CD4-positive, alpha-beta T cell (primary cell): ENCODE results near the gene KRTAP10-8. TPM values are rescaled to one million over a fixed set of nuclear protein-coding genes. Genes with fewer than 3 reads are reported as not detected.

ENCODE experiments used
- ATAC-seq: fragments of 200-7000 bp; cut with Tn5 transposase; one replicate; pipeline ENCODE4 v1.10.0; 2022; ENCODE audit warnings: mild to moderate bottlenecking; ENCODE audit not compliant: poor library complexity
- CTCF ChIA-PET: fragments of 350-600 bp; sonication (Branson Sonifier 250); formaldehyde crosslinking; loops from one replicate; lab custom pipeline; 2021; ENCODE audit warnings: antibody characterized with exemption, inconsistent platforms; lab: Charles Lee
- POLR2A ChIA-PET: fragments of 350-600 bp; sonication (Branson Sonifier 250); formaldehyde crosslinking; loops from one replicate; lab custom pipeline; 2021; ENCODE audit warnings: antibody characterized with exemption, inconsistent platforms; lab: Charles Lee
- DNase-seq, 14 experiments: peaks; one replicate each; pipeline ENCODE4 v3.0.0-alpha.2; 2013 to 2020; ENCODE audit warnings: mixed read lengths in 2 of 14
- H3K27ac ChIP-seq, 2 donors: one replicate each; pipeline versions ENCODE4 v1.5.1 to v1.7.0; 2013; ENCODE audit warnings: low read length in 2 of 2, low read depth in 1 of 2, mild to moderate bottlenecking in 1 of 2
- H3K27me3 ChIP-seq, 2 experiments: 1 replicate in 1 of 2; 2 replicates in 1 of 2; pipeline versions ENCODE4 v1.6.1 to v1.7.0; 2013; ENCODE audit warnings: low read length in 2 of 2, control low read depth in 1 of 2, mild to moderate bottlenecking in 1 of 2, moderate library complexity in 1 of 2; ENCODE audit not compliant: insufficient read depth in 2 of 2, control insufficient read depth in 1 of 2
- H3K36me3 ChIP-seq: one replicate; pipeline ENCODE4 v1.6.1; 2013; ENCODE audit warnings: low read length, control low read depth; ENCODE audit not compliant: insufficient read depth
- H3K4me1 ChIP-seq: one replicate; pipeline ENCODE4 v1.6.1; 2013; ENCODE audit warnings: low read length, control low read depth; ENCODE audit not compliant: insufficient read depth
- H3K4me3 ChIP-seq: one replicate; pipeline ENCODE4 v1.5.1; 2013; ENCODE audit warnings: mild to moderate bottlenecking, low read length, moderate library complexity
- H3K9me3 ChIP-seq, 2 experiments: 1 replicate in 1 of 2; 2 replicates in 1 of 2; pipeline versions ENCODE4 v1.6.1 to v1.7.0; 2013; ENCODE audit warnings: low read length in 2 of 2, mild to moderate bottlenecking in 2 of 2, control low read depth in 1 of 2, moderate library complexity in 1 of 2; ENCODE audit not compliant: control insufficient read depth in 1 of 2, insufficient read depth in 1 of 2
- H3K27ac Mint-ChIP-seq: one replicate; pipeline ENCODE4 v1.8.0; 2020; ENCODE audit warnings: mixed read lengths
- H3K27me3 Mint-ChIP-seq: one replicate; pipeline ENCODE4 v1.8.0; 2021; ENCODE audit warnings: mixed read lengths
- H3K36me3 Mint-ChIP-seq: one replicate; pipeline ENCODE4 v1.8.0; 2021; ENCODE audit warnings: low read depth, mixed read lengths
- H3K4me1 Mint-ChIP-seq: one replicate; pipeline ENCODE4 v1.8.0; 2021; ENCODE audit warnings: low read depth, mixed read lengths
- H3K4me3 Mint-ChIP-seq: one replicate; pipeline ENCODE4 v1.8.0; 2020; ENCODE audit warnings: mild to moderate bottlenecking, mixed read lengths
- H3K9me3 Mint-ChIP-seq: one replicate; pipeline ENCODE4 v1.8.0; 2020; ENCODE audit warnings: mixed read lengths
- intact Hi-C, 2 experiments: fragments of 100-400 bp; cut with DNase I in 1 of 2; cut with micrococcal nuclease in 1 of 2; formaldehyde crosslinking; loops; one replicate each; pipeline versions ENCODE4 v1.15.1 to v1.9.0; 2023 to 2025; cut with DNase I, micrococcal nuclease
- total RNA-seq, 174 experiments: library from RNA in 2 of 174; stranded (reverse) in 2 of 174; gene quantifications; one replicate each; pipeline ENCODE4 v1.2.3 and lab custom pipeline; 2021 to 2026
- TF ChIP-seq, protein P1 (sequence below): fragments of 200-600 bp; IDR thresholded peaks from one replicate; pipeline ENCODE4 v1.8.0; 2022; ENCODE audit warnings: antibody characterized with exemption, mild to moderate bottlenecking

Gene KRTAP10-8
- total RNA-seq, 2 experiments from 2014 or later, result not detected

DNA sequence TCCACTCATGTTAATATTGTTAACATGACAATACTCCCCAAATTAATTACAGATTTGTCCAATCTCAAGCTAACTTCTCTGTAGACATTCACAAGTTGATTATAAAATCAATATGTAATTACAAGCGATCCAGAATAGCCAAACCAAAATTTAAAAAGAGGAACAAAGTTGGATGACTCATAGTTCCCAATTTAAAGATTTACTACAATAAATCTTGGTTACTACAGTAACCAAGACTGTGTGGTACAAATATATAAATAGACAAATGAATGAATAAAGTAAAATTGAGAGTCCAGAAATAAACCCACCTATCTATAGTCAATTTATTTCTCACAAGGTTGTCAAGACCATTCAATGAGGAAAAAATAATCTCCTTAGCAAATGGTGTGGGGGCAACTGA is 45.5 kb upstream of the KRTAP10-8 start:
- no peak overlapping the region for H3K27ac Mint-ChIP-seq
- intact Hi-C loops, result no loop called here
- H3K4me1 Mint-ChIP-seq, result peaks cover 14% of the 10 kb centered on the region
- Histone ChIP-seq H3K4me3 (no peak overlapping the region), H3K36me3 (no peaks in the 10 kb centered on the region), H3K4me1 (no peaks in the 10 kb centered on the region), H3K9me3 (peaks cover 0 to 5% of the 10 kb centered on the region in 2 experiments), H3K27ac (no peak overlapping the region), H3K27me3 (no peaks in the 10 kb centered on the region)
- H3K36me3 Mint-ChIP-seq, result peaks cover 12% of the 10 kb centered on the region
- ATAC-seq (no peak), DNase-seq (no peak)
- ChIA-PET POLR2A (no interaction called here), CTCF (no interaction called here)
- no peaks in the 10 kb centered on the region for H3K27me3 Mint-ChIP-seq
- no peak overlapping the region for H3K4me3 Mint-ChIP-seq
- TF ChIP-seq, protein P1, sequence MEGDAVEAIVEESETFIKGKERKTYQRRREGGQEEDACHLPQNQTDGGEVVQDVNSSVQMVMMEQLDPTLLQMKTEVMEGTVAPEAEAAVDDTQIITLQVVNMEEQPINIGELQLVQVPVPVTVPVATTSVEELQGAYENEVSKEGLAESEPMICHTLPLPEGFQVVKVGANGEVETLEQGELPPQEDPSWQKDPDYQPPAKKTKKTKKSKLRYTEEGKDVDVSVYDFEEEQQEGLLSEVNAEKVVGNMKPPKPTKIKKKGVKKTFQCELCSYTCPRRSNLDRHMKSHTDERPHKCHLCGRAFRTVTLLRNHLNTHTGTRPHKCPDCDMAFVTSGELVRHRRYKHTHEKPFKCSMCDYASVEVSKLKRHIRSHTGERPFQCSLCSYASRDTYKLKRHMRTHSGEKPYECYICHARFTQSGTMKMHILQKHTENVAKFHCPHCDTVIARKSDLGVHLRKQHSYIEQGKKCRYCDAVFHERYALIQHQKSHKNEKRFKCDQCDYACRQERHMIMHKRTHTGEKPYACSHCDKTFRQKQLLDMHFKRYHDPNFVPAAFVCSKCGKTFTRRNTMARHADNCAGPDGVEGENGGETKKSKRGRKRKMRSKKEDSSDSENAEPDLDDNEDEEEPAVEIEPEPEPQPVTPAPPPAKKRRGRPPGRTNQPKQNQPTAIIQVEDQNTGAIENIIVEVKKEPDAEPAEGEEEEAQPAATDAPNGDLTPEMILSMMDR, result no peak
- peaks cover 10% of the 10 kb centered on the region for H3K9me3 Mint-ChIP-seq

DNA sequence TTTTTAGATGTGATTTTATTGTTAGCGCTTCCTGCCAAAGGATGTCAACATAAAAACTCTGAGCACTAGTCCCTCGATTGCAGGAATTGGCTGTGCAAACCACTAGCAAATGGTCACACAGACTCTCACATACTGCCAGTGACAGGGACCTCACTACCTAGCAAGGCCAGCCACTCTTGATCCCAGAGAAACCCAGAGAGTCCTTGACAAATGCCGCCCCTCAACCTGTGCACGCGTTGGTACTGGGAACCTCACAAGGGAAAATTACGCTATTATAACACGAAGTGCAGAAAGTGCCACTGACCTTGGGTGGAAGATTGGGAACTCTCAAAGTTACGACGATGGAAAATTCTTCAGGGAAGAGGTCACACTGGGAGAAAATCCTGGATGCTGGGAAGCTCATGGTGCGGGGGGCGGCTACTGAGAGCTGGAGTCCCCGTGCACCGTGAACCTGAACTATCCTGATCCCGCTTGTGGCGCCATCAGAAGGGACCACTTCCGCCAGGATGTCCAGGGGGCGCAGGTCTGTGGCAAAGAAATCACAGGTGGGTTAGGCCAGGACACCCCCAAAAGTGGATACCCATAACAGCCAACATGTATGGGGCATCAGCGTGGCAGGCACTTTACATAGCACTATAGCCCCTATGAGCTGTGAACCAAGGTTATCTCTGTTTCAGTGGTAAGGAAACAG is 44.3 kb upstream of the KRTAP10-8 start:
- intact Hi-C loops, result no loop called here
- ChIA-PET POLR2A (no interaction called here), CTCF (no interaction called here)
- no peaks in the 10 kb centered on the region for H3K36me3 ChIP-seq
- H3K27ac ChIP-seq, result no peak overlapping the region
- H3K4me1 Mint-ChIP-seq, result peaks cover 14% of the 10 kb centered on the region
- H3K27me3 ChIP-seq, result no peaks in the 10 kb centered on the region
- DNase-seq (no peak), ATAC-seq (no peak)
- TF ChIP-seq, protein P1, result no peak
- no peak overlapping the region for H3K4me3 Mint-ChIP-seq
- H3K27ac Mint-ChIP-seq, result no peak overlapping the region
- peaks cover 2% of the 10 kb centered on the region for H3K27me3 Mint-ChIP-seq
- H3K36me3 Mint-ChIP-seq, result peaks cover under 1% of the 10 kb centered on the region
- H3K4me1 ChIP-seq, result no peaks in the 10 kb centered on the region
- peaks cover 0 to 10% of the 10 kb centered on the region in 2 experiments for H3K9me3 ChIP-seq
- no peak overlapping the region for H3K4me3 ChIP-seq
- H3K9me3 Mint-ChIP-seq, result peaks cover 3% of the 10 kb centered on the region

DNA sequence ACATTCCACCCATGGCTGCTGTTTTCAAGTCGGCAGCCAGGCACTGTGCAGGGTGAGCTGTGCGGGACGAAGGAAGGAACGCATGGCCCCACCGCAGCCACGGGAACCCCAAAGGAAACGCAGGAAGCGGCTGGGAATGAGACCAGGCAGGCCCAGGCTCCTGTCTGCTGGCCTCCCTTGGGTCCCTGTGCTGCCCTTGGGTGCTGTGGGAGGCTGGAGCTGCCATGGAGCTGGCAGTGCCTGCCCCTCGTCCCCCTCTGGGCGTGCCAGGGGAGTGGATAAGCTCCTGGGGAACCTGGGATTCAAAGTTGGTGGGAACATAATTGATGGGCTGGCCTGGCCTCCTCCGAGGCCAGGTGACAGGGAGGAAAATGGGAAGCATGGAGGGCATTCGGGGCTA is 43.6 kb upstream of the KRTAP10-8 start:
- no peaks in the 10 kb centered on the region for H3K36me3 ChIP-seq
- H3K4me1 Mint-ChIP-seq, result peaks cover 17% of the 10 kb centered on the region
- H3K27me3 Mint-ChIP-seq, result peaks cover 5% of the 10 kb centered on the region
- H3K27ac ChIP-seq, result no peak overlapping the region
- ATAC-seq (no peak), DNase-seq (no peak)
- no peaks in the 10 kb centered on the region for H3K27me3 ChIP-seq
- POLR2A ChIA-PET, result no interaction called here
- CTCF ChIA-PET, result no interaction called here
- H3K4me1 ChIP-seq, result no peaks in the 10 kb centered on the region
- no peak overlapping the region for H3K4me3 Mint-ChIP-seq
- H3K4me3 ChIP-seq, result no peak overlapping the region
- H3K9me3 ChIP-seq, result peaks cover 0 to 10% of the 10 kb centered on the region in 2 experiments
- no peak overlapping the region for H3K27ac Mint-ChIP-seq
- H3K9me3 Mint-ChIP-seq, result peaks cover 3% of the 10 kb centered on the region
- no peaks in the 10 kb centered on the region for H3K36me3 Mint-ChIP-seq
- intact Hi-C loops, result no loop called here
- TF ChIP-seq, protein P1, result no peak
